LNCaP clone FGC (cell line): Measurements from ENCODE around the gene GPR4.

Experiments used
- DNase-seq: peaks from one replicate; pipeline ENCODE4 v3.0.0-alpha.2; 2011; ENCODE audit warnings: low read depth
- H3K4me3 ChIP-seq: 2 replicates; pipeline ENCODE4 v1.5.1; 2011; ENCODE audit warnings: mild to moderate bottlenecking, low read depth, low read length, control low read depth
- CTCF ChIP-seq: IDR thresholded peaks from 2 replicates; pipeline ENCODE4 v1.5.1; 2012; ENCODE audit warnings: mild to moderate bottlenecking; ENCODE audit not compliant: control insufficient read depth, insufficient read depth; ENCODE audit errors: extremely low read depth

The GPR4 gene

DNA sequence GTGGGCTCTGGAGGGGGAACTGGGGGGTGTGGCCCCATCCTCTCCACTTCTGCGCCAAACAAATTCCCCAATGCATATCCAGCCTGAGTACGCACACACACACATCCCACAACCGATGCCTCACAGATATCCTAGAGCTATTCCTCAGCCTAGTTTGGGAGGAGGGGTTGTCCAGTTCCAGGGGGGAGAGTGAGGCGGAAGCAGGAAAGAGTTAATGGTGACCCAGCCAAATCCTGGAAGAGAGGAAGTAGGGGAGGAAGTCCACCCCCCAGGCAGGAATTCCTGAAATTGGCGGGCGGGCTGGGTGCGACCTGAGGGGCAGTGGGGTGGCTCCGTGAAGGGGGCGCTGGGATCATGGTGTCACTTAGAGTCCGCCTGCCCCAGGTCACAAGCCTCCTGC is 897 bp downstream of the GPR4 start:
- H3K4me3 ChIP-seq: no peak overlapping the region
- DNase-seq: no peak
- no peak for TF ChIP-seq CTCF

DNA sequence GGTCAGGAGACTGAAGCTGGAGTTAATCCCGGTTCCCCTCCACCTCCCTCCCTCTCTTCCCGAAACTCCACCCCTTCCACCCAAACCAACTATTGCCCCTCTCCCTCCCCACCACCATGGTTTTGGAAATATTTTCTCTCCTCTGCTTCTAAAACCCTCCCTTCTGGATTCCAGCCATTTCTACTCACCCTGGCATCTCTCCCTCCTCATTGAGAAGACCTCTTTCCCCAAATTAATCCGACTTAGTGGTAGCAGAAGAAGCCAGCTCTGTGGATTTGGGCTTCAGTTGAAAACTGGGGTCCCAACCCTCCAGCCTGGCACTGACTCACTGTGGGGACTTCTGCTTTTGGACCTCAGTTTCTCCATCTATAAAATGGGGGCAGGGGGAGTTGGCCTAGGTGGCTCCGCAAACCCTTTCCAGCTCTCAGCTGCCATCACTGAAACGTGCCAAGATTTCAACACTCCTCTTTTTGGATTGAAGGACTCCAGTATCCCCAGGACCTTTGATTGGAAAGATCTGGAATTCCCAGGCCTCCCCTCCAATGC is 1.6 kb downstream of the GPR4 start:
- TF ChIP-seq CTCF: no peak
- H3K4me3 ChIP-seq: no peak overlapping the region
- no peak for DNase-seq

DNA sequence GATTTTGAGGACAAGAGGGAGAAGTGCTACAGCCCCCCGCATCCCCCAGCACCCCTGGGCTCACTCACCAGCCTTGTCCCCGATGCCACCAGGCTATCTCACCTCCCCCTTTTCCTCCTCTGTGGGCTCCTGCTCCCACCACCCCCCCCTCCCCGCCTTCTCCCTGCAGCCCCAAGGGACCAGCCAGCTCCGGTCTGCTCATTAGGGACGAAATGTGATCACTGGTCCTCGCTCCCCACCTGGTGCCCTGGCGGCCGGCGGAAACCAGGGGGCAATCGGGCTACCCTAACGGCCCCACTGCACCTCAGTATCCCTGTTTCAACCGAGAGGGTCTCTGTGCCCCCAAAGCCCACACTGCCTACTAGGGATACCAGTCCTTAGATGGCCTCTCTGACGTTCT is 2.7 kb downstream of the GPR4 start:
- no peak for TF ChIP-seq CTCF
- no peak for DNase-seq
- no peak overlapping the region for H3K4me3 ChIP-seq

DNA sequence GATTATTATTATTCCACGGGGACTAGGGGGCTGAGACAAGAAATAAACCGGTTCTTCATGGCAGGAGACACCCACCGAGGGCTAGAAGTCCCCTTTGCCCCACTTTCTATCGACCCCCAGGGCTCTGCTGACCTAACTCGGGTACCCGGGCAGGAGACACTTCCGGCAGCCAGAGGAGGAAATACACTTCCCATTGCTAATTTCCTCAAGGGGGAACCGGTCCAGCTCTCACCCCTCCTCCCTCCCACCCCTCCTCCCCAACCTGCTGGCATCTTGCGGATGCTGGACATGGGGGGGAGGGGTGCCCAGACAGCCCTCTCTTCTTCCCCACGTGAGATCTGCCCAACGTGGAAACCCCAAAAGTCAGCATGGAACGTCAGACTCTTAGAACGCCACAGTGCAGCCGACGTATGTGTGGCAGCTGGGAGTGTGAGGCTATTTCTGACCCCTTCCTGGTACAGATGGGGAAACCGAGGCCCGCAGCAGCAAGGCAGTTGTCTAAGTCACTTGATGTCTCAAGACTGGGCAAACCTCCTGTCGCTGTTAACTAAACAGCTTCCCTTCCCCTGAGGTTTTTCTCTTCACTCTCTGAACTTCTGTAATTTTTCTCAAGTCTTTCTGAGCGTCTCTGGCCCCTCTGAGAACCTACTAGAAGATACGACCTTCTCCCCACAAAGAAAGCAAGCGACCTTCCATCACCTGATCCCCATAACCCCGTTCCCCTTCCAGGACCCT is 3.6 kb downstream of the GPR4 start:
- TF ChIP-seq CTCF: no peak
- no peak overlapping the region for H3K4me3 ChIP-seq
- no peak for DNase-seq

GRCh38 chr19:45597425-45598111 is 4.4 kb downstream of the GPR4 start:
- DNase-seq: no peak
- TF ChIP-seq CTCF: no peak
- no peak overlapping the region for H3K4me3 ChIP-seq

- no peak overlapping the region for H3K4me3 ChIP-seq
- no peak for TF ChIP-seq CTCF
- no peak for DNase-seq
Observed at GRCh38 chr19:45595814-45596213, 6.2 kb downstream of the GPR4 start.
